SK-MEL-5 (cell line): ENCODE results near the gene EFNB3. TPM values are rescaled to one million over a fixed set of nuclear protein-coding genes. Genes with fewer than 3 reads are reported as not detected.

Experiments
- DNase-seq: peaks from one replicate; pipeline ENCODE4 v3.0.0-alpha.2; 2016; ENCODE audit warnings: low read depth, low spot score
- in situ Hi-C: cut with HindIII; loops from 2 replicates; pipeline ENCODE4 v1.10.0; 2016; ENCODE audit warnings: low sequenced_read_pairs, high pct_unique_total_duplicates, low pct_unique_long_range_greater_than_20kb
- polyA plus RNA-seq, 2 experiments: library from polyadenylated mRNA; depleted of rRNA; stranded (reverse); fragments of >200 nt; gene quantifications; 2 replicates each; pipeline ENCODE4 v1.2.3, GENCODE V29; 2015
- total RNA-seq: library from RNA; depleted of rRNA; stranded (reverse); fragments of >200 nt; shearing (Covaris generic); gene quantifications from 2 replicates; pipeline ENCODE4 v1.2.3, GENCODE V29; 2014; rRNA removed

EFNB3 gene
- total RNA-seq = 2.8 and 3.7 TPM in 2 replicates
- polyA plus RNA-seq (2015; cell fraction: cytosol; rRNA removed) = 4.1 and 5.0 TPM in 2 replicates
- 4.0 and 5.2 TPM in 2 replicates for polyA plus RNA-seq (2015; cell fraction: nucleus; rRNA removed)

GRCh38 chr17:7704601-7705268, at the start of gene EFNB3:
TSS of gene EFNB3 (plus strand) at chr17:7705202. CDS start at chr17:7705599, 397 bp downstream.
- DNase-seq = peak; percentile 56
- in situ Hi-C loops = no loop called here

- DNase-seq = no peak
- in situ Hi-C loops = no loop called here
These were observed 49.5 kb upstream of the EFNB3 start for GRCh38 chr17:7655541-7655840.

- in situ Hi-C loops = no loop called here
- peak; percentile 93 for DNase-seq
These were observed 47.9 kb upstream of the EFNB3 start for GRCh38 chr17:7656958-7657609.

GRCh38 chr17:7667656-7668406, 37.2 kb upstream of the EFNB3 start:
- no peak for DNase-seq
- in situ Hi-C loops = no loop called here

GRCh38 chr17:7668482-7668881, 36.5 kb upstream of the EFNB3 start:
- in situ Hi-C loops = no loop called here
- no peak for DNase-seq

- DNase-seq = peak; percentile 59
These were observed 31.8 kb upstream of the EFNB3 start for GRCh38 chr17:7673239-7673638.

GRCh38 chr17:7674934-7675333, 30.1 kb upstream of the EFNB3 start:
- DNase-seq = no peak
- in situ Hi-C loops = no loop called here

More at GRCh38 chr17:7673239-7673638, 31.8 kb upstream of the EFNB3 start:
- in situ Hi-C loops = no loop called here

GRCh38 chr17:7676533-7676932, 28.5 kb upstream of the EFNB3 start:
- no peak for DNase-seq
- in situ Hi-C loops = no loop called here

- no peak for DNase-seq
- in situ Hi-C loops = no loop called here
These were observed 27.5 kb upstream of the EFNB3 start for GRCh38 chr17:7677388-7678067.

- no peak for DNase-seq
- in situ Hi-C loops = no loop called here
These were observed 20.0 kb upstream of the EFNB3 start for GRCh38 chr17:7684851-7685532.

GRCh38 chr17:7685533-7686221, 19.3 kb upstream of the EFNB3 start:
- in situ Hi-C loops = no loop called here
- peak; percentile 93 for DNase-seq

GRCh38 chr17:7686222-7687071, 18.6 kb upstream of the EFNB3 start:
- in situ Hi-C loops = no loop called here
- peak; percentile 80 for DNase-seq

- peak; percentile 96 for DNase-seq
- in situ Hi-C loops = no loop called here
These were observed 17.7 kb upstream of the EFNB3 start, which contains the start of gene TP53 for GRCh38 chr17:7687072-7687907. TSS of gene TP53 (minus strand) at chr17:7687490. CDS start at chr17:7676594, 10,896 bp downstream.

GRCh38 chr17:7687908-7688807, 16.8 kb upstream of the EFNB3 start, which contains the start of gene WRAP53:
TSS of gene WRAP53 (plus strand) at chr17:7688477. CDS start at chr17:7688649, 172 bp downstream.
- peak; percentile 99 for DNase-seq
- in situ Hi-C loops = no loop called here
